ENCODE data around the gene SEMA3D. TPM values are rescaled to one million over a fixed set of nuclear protein-coding genes. Genes with fewer than 3 reads are reported as not detected.

Gene SEMA3D
- total and polyA plus RNA-seq, 2 experiments from 2014 or later = 1.5 to 7.2 TPM

- H3K27ac Mint-ChIP-seq = no peak overlapping the region
- Histone ChIP-seq H2AFZ (no peak overlapping the region), H3F3A (replicated peaks; ENCODE audit: low read depth) (no peaks in the 10 kb centered on the region), H3K79me2 (replicated peaks; ENCODE audit: insufficient read depth) (no peaks in the 10 kb centered on the region), H3K4me3 (no peak overlapping the region), H4K20me1 (replicated peaks; ENCODE audit: insufficient read depth) (no peaks in the 10 kb centered on the region), H3K9me2 (ENCODE audit: insufficient read depth) (no peaks in the 10 kb centered on the region), H3K4me2 (no peak overlapping the region), H3K27ac (ENCODE audit: low read depth) (no peak overlapping the region), H3K27me3 (ENCODE audit: insufficient read depth) (no peaks in the 10 kb centered on the region), H3K4me1 (ENCODE audit: insufficient read depth) (no peaks in the 10 kb centered on the region), H3K36me3 (ENCODE audit: insufficient read depth) (no peaks in the 10 kb centered on the region)
- ATAC-seq (no peak), DNase-seq (ENCODE audit: low spot score) (no peak)
- no peak overlapping the region for H3K4me3 Mint-ChIP-seq
- H3K36me3 Mint-ChIP-seq (ENCODE audit: low read depth) = no peaks in the 10 kb centered on the region
- no peaks in the 10 kb centered on the region for H3K9me3 Mint-ChIP-seq
- H3K27me3 Mint-ChIP-seq (ENCODE audit: insufficient read depth, low read depth, poor library complexity) = no peaks in the 10 kb centered on the region
- H3K4me1 Mint-ChIP-seq = no peaks in the 10 kb centered on the region
- no peak for TF ChIP-seq ZNF462 (CRISPR knock-in tag; IDR thresholded peaks at IDR 0.05)
- TF ChIP-seq REST (IDR thresholded peaks at IDR 0.05; ENCODE audit: unreplicated experiment) = no peak
- no peak for TF ChIP-seq ETS1 (IDR thresholded peaks at IDR 0.05)
- no peak for TF ChIP-seq EZH2phosphoT487 (IDR thresholded peaks at IDR 0.05; ENCODE audit: unreplicated experiment)
Measured at GRCh38 chr7:85144771-85145170, 42.1 kb downstream of the SEMA3D start.

All from GM23338 (cell line).